K562 (cell line): Measurements from ENCODE around the gene ERICH2. TPM values are rescaled to one million over a fixed set of nuclear protein-coding genes. Genes with fewer than 3 reads are reported as not detected.

ENCODE experiments used
- ATAC-seq: fragments of 200-7000 bp; cut with Tn5 transposase; 3 replicates; pipeline ENCODE4 v1.9.1; 2020; ENCODE audit warnings: moderate library complexity
- BruUV-seq: library from RNA; stranded (reverse); fragments of 400-500 nt; replicated peaks from 2 replicates; lab custom pipeline; 2021; lab: Mats Ljungman, UMichigan
- CTCF ChIA-PET: fragments of 300-600 bp; formaldehyde crosslinking; extraction: SDS; loops from one replicate; lab custom pipeline; 2021; ENCODE audit warnings: low intra/inter-chr PET ratio; lab: Yijun Ruan, JAX
- POLR2A ChIA-PET: fragments of 300-600, 350-650 bp; sonication (Branson Sonifier 250); formaldehyde crosslinking; extraction: SDS; loops from one replicate; lab custom pipeline; 2021; ENCODE audit warnings: antibody characterized with exemption, inconsistent platforms; lab: Yijun Ruan, JAX
- DNase-seq, 4 experiments: peaks; one replicate each; pipeline versions ENCODE4 v3.0.0 to v3.0.0-alpha.2; 2011 to 2018; ENCODE audit warnings: low spot score in 3 of 4, mixed read lengths in 3 of 4; ENCODE audit errors: extremely low read depth in 1 of 4
- FAIRE-seq: peaks from 2 replicates; lab custom pipeline; 2011; peaks lifted over from hg19 to GRCh38; lab: Jason Lieb, UNC
- H2AFZ ChIP-seq: 2 replicates; pipeline ENCODE4 v1.6.0; 2011; ENCODE audit warnings: low read depth, low read length, control low read depth, inconsistent platforms
- H3K27ac ChIP-seq: fragments of 200-600 bp; 3 replicates; pipeline ENCODE4 v1.8.0; 2011; ENCODE audit warnings: low read depth, mild to moderate bottlenecking, control low read depth, inconsistent platforms, low read length, moderate library complexity, mixed read lengths; ENCODE audit errors: extremely low read depth
- H3K27me3 ChIP-seq, 2 experiments: fragments of 300-600 bp in 1 of 2; 2 replicates in 1 of 2; 3 replicates in 1 of 2; pipeline versions ENCODE4 v1.6.0 to v1.8.0; 2011; ENCODE audit warnings: inconsistent platforms in 2 of 2, low read length in 2 of 2, mild to moderate bottlenecking in 1 of 2, mixed read lengths in 1 of 2, moderate library complexity in 1 of 2; ENCODE audit not compliant: control insufficient read depth in 2 of 2, insufficient read depth in 2 of 2
- H3K36me3 ChIP-seq: fragments of 300-600 bp; 3 replicates; pipeline ENCODE4 v1.8.0; 2011; ENCODE audit warnings: mild to moderate bottlenecking, low read length, inconsistent platforms; ENCODE audit not compliant: control insufficient read depth, insufficient read depth
- H3K4me1 ChIP-seq, 2 experiments: fragments of 200-600 bp in 1 of 2; replicated peaks in 1 of 2; 2 replicates in 1 of 2; 3 replicates in 1 of 2; pipeline versions ENCODE4 v1.5.1 to v1.8.0; 2011; ENCODE audit warnings: inconsistent platforms in 2 of 2, low read length in 2 of 2, mild to moderate bottlenecking in 1 of 2, mixed read lengths in 1 of 2, moderate library complexity in 1 of 2; ENCODE audit not compliant: control insufficient read depth in 2 of 2, insufficient read depth in 2 of 2
- H3K4me2 ChIP-seq: 2 replicates; pipeline ENCODE4 v1.6.1; 2011; ENCODE audit warnings: low read length, control low read depth, inconsistent platforms, mixed read lengths; ENCODE audit not compliant: insufficient read depth
- H3K4me3 ChIP-seq: fragments of 200-600 bp; sonication (generic), shearing (Covaris generic); 2 replicates; pipeline ENCODE4 v1.5.1; 2016; ENCODE audit warnings: control low read depth, inconsistent platforms
- H3K79me2 ChIP-seq: fragments of 200-600 bp; 3 replicates; pipeline ENCODE4 v1.8.0; 2011; ENCODE audit warnings: low read length, inconsistent platforms; ENCODE audit not compliant: control insufficient read depth, insufficient read depth
- H3K9ac ChIP-seq, 2 experiments: 2 replicates each; pipeline versions ENCODE4 v1.6.0 to v1.6.1; 2011; ENCODE audit warnings: low read depth in 2 of 2, low read length in 2 of 2, control low read depth in 1 of 2, inconsistent platforms in 1 of 2, mild to moderate bottlenecking in 1 of 2, mixed read lengths in 1 of 2; ENCODE audit not compliant: insufficient read depth in 1 of 2
- H3K9me1 ChIP-seq: one replicate; pipeline ENCODE4 v1.6.0; 2011; ENCODE audit warnings: inconsistent platforms, mild to moderate bottlenecking, low read length, moderate library complexity; ENCODE audit not compliant: control insufficient read depth, insufficient read depth
- H3K9me3 ChIP-seq: replicated peaks from 2 replicates; pipeline ENCODE4 v1.5.1; 2011; ENCODE audit warnings: low read depth, low read length, inconsistent platforms; ENCODE audit not compliant: control insufficient read depth, insufficient read depth
- H4K20me1 ChIP-seq: replicated peaks from 2 replicates; pipeline ENCODE4 v1.6.1; 2011; ENCODE audit warnings: low read length, inconsistent platforms, mixed read lengths; ENCODE audit not compliant: control insufficient read depth, insufficient read depth
- ARID1B ChIP-seq: fragments of 450-650 bp; IDR thresholded peaks from 2 replicates; pipeline ENCODE4 v1.6.1; 2016; ENCODE audit warnings: antibody characterized with exemption, mild to moderate bottlenecking, inconsistent platforms
- ETV1 ChIP-seq: fragments of 450-650 bp; conservative IDR thresholded peaks from 2 replicates; pipeline ENCODE4 v1.6.1; 2016; ENCODE audit warnings: missing genetic modification characterization, control low read depth, low read depth, missing compliant biosample characterization
- HLTF ChIP-seq: fragments of 450-650 bp; IDR thresholded peaks from 2 replicates; pipeline ENCODE4 v1.6.1; 2016
- MAFF ChIP-seq: IDR thresholded peaks from 2 replicates; pipeline ENCODE4 v1.6.1; 2012; ENCODE audit warnings: low read length, improper control_type of control experiment
- PHF21A ChIP-seq: fragments of 450-650 bp; IDR thresholded peaks from 2 replicates; pipeline ENCODE4 v1.6.1; 2017; ENCODE audit warnings: low read depth, borderline replicate concordance
- SOX6 ChIP-seq: fragments of 450-650 bp; IDR thresholded peaks from 2 replicates; pipeline ENCODE4 v1.6.1; 2014; ENCODE audit warnings: mild to moderate bottlenecking
- WGBS: fragments of 100-300 bp; shearing (Covaris generic); methylation state at CpG from one replicate; pipeline ENCODE4 v1.1.6; 2016; ENCODE audit warnings: low coverage, mixed read lengths; ENCODE audit not compliant: insufficient coverage; ENCODE audit errors: missing lambda C conversion rate; 5-methylcytosine and 5-hydroxymethylcytosine counted together
- in situ Hi-C: fragments of 300-500 bp; cut with MboI; formaldehyde crosslinking; loops from 4 replicates; pipeline ENCODE4 v1.15.0; 2018; ENCODE audit warnings: inconsistent platforms, mixed read lengths
- intact Hi-C: fragments of 100-400 bp; cut with micrococcal nuclease; formaldehyde crosslinking; loops from 2 replicates; pipeline ENCODE4 v1.14.2; 2022
- polyA plus RNA-seq, 8 experiments: library from polyadenylated mRNA; depleted of rRNA in 4 of 8; stranded (reverse) in 5 of 8; unstranded in 3 of 8; fragments of >200 nt; fragmentation: Nextera tagmentation in 2 of 8; fragmentation: Illumina TruSeq in 1 of 8; extraction: Ambion mirVana in 2 of 8; extraction: Trizol in 1 of 8; gene quantifications; 2 replicates each; pipeline versions ENCODE4 v1.2.1 to v1.2.3, GENCODE V29; 2011 to 2014; ENCODE audit warnings: inconsistent platforms in 1 of 8, missing spikeins in 1 of 8
- total RNA-seq, 7 experiments: library from RNA; depleted of rRNA in 6 of 7; stranded (reverse); fragments of >200 nt in 6 of 7; fragmentation: Illumina TruSeq in 2 of 7; extraction: Trizol in 2 of 7; gene quantifications; 2 replicates each; pipeline versions ENCODE4 v1.2.1 to v1.2.3, GENCODE V29; 2011 to 2021; ENCODE audit warnings: low replicate concordance in 1 of 7
- TF ChIP-seq, protein P1 (sequence below): fragments of 250-450 bp; sonication (Bioruptor Pico); IDR thresholded peaks from 2 replicates; pipeline ENCODE4 v1.4.0; 2020; ENCODE audit warnings: mild to moderate bottlenecking, moderate library complexity

The ERICH2 gene
- total and polyA plus RNA-seq, 9 of the 15 experiments (the other 6 are each of a cell fraction or from before 2014, with no cell fraction given): 0.85 to 2.4 (median 1.6) TPM

DNA sequence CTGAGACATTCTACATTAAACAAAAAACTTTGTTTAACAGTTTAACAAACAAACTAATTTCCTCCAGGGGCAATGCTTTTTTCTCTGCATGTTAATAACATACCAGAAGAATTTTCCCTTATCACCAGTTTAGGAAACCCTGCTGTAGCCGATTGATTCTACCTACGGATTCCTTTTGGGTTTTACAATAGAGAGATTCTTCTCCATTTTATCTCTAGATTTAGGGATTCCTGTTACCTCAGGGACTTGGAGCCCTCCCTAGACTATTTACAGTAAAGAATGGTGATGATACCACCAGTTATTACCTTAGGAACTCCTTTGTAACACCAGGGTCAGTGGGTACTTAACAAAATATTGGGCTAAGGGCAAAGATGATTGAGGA, 5.3 kb upstream of the ERICH2 start:
- Histone ChIP-seq H3K36me3 (no peaks in the 10 kb centered on the region), H3K4me2 (no peak overlapping the region), H4K20me1 (no peaks in the 10 kb centered on the region), H3K4me3 (no peak overlapping the region), H3K27ac (peak overlapping the region; percentile 58; the same call in 2 of the 3 replicates), H2AFZ (peak overlapping the region; percentile 69), H3K79me2 (peaks cover 6% of the 10 kb centered on the region; the same call in 2 of the 3 replicates), H3K4me1 (peaks cover 4 to 22% of the 10 kb centered on the region in 2 experiments; a peak in 3 of 5 replicates), H3K9me3 (no peaks in the 10 kb centered on the region), H3K9ac (peak overlapping the region in 1 of 2 experiments; percentile 31; a peak in 2 of 4 replicates), H3K27me3 (no peaks in the 10 kb centered on the region), H3K9me1 (no peaks in the 10 kb centered on the region)
- intact Hi-C loops: loop anchor here (2.0 kb wide), 1 partner anchor 54 kb away; no protein-coding TSS in a partner anchor
- FAIRE-seq (no peak), ATAC-seq (peak; percentile 51), DNase-seq (peak in 1 of 4 experiments; percentile 7)
- CTCF ChIA-PET: interaction anchor here (1.7 kb wide), 1 partner anchor 51 kb away, joined by 5 read pairs; no protein-coding TSS in a partner anchor
- in situ Hi-C loops: no loop called here
- BruUV-seq: no TSS peak
- 0% methylated on average over 2 of the region's 2 CpGs for WGBS
- TF ChIP-seq HLTF: no peak
- no peak for TF ChIP-seq PHF21A
- TF ChIP-seq, protein P1, sequence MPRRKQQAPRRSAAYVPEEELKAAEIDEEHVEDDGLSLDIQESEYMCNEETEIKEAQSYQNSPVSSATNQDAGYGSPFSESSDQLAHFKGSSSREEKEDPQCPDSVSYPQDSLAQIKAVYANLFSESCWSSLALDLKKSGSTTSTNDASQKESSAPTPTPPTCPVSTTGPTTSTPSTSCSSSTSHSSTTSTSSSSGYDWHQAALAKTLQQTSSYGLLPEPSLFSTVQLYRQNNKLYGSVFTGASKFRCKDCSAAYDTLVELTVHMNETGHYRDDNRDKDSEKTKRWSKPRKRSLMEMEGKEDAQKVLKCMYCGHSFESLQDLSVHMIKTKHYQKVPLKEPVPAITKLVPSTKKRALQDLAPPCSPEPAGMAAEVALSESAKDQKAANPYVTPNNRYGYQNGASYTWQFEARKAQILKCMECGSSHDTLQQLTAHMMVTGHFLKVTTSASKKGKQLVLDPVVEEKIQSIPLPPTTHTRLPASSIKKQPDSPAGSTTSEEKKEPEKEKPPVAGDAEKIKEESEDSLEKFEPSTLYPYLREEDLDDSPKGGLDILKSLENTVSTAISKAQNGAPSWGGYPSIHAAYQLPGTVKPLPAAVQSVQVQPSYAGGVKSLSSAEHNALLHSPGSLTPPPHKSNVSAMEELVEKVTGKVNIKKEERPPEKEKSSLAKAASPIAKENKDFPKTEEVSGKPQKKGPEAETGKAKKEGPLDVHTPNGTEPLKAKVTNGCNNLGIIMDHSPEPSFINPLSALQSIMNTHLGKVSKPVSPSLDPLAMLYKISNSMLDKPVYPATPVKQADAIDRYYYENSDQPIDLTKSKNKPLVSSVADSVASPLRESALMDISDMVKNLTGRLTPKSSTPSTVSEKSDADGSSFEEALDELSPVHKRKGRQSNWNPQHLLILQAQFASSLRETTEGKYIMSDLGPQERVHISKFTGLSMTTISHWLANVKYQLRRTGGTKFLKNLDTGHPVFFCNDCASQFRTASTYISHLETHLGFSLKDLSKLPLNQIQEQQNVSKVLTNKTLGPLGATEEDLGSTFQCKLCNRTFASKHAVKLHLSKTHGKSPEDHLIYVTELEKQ (CRISPR knock-in tag): no peak
- no peak for TF ChIP-seq SOX6
- peak; percentile 6; the same call in 1 of the 2 replicates for TF ChIP-seq ARID1B
- no peak for TF ChIP-seq ETV1
- no peak for TF ChIP-seq MAFF
- POLR2A ChIA-PET: interaction anchor here (0.8 kb wide), 1 partner anchor 952 kb away, joined by 3 read pairs; no protein-coding TSS in a partner anchor
